ENCODE results near the gene FHL5. TPM values are rescaled to one million over a fixed set of nuclear protein-coding genes. Genes with fewer than 3 reads are reported as not detected.

Gene FHL5
- total RNA-seq = not detected in 2 replicates

DNA sequence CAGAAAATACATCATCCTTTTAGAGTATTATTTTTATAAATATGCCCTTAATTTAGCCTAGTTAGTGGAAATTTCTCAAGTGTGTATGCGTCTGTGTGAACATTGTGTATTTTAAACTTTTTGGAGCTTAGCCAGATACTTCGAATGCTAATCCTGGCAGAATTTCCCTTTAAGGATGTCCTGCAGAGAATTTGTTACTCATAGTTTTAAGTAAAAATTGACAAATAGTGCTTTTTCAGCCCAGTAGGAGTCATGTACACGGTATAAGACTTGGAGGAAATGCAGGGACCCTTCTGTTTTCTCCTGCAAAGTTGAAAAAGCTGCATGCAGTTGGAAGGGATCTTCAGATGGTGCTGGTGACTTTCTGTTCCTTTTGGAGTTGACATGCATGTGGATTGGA lies at the start of gene FHL5:
TSS of gene FHL5 (plus strand) at position 243 of the 400 bp plus-strand sequence. CDS start 40,486 bp downstream, outside the sequence.

GRCh38 chr6:96521644-96522464 lies 41.1 kb upstream of the FHL5 start, which contains the start of gene UFL1:
Gene UFL1, plus strand, starts transcription at chr6:96521806. Its CDS starts 68 bp downstream, at chr6:96521874.

Other genes with a start within 250 kb of the FHL5 start
- gene UFL1, start 41.3 kb upstream of the FHL5 start, total RNA-seq = 16.1 and 17.7 TPM in 2 replicates